Ascending aorta (tissue), 2 donors: ENCODE data around the gene CDV3. TPM values are rescaled to one million over a fixed set of nuclear protein-coding genes. Genes with fewer than 3 reads are reported as not detected.
"Not testable (repeated sequence)": the region's sequence is repeated elsewhere in the genome, so short reads cannot be mapped to it uniquely, and the experiment has no call there.

Experiments used
- DNase-seq, 2 donors: peaks; one replicate each; pipeline ENCODE4 v3.0.0-alpha.2; 2019; ENCODE audit warnings: low spot score in 2 of 2
- H3K27ac ChIP-seq, 2 donors: fragments of 200-600 bp; sonication (generic); one replicate each; pipeline ENCODE4 v1.5.1; 2016 to 2017; ENCODE audit warnings: mild to moderate bottlenecking in 1 of 2
- H3K27me3 ChIP-seq: fragments of 200-600 bp; sonication (generic); one replicate; pipeline ENCODE4 v1.5.1; 2017
- H3K36me3 ChIP-seq, 2 donors: fragments of 200-600 bp; sonication (generic); one replicate each; pipeline ENCODE4 v1.5.1; 2016
- H3K4me1 ChIP-seq, 2 donors: fragments of 200-600 bp; sonication (generic); one replicate each; pipeline ENCODE4 v1.5.1; 2016 to 2017; ENCODE audit warnings: mild to moderate bottlenecking in 1 of 2
- H3K4me3 ChIP-seq, 2 donors: fragments of 200-600 bp; sonication (generic); one replicate each; pipeline ENCODE4 v1.5.1; 2016 to 2017; ENCODE audit warnings: mild to moderate bottlenecking in 1 of 2
- H3K9me3 ChIP-seq, 2 donors: fragments of 200-600 bp; sonication (generic); one replicate each; pipeline ENCODE4 v1.5.1; 2016
- CTCF ChIP-seq, 3 experiments: fragments of 200-600 bp in 2 of 3; fragments of 450-650 bp in 1 of 3; sonication (generic) in 2 of 3; IDR thresholded peaks; one replicate each; pipeline ENCODE4 v1.5.1; 2016 to 2019; ENCODE audit warnings: antibody characterized with exemption in 3 of 3, mild to moderate bottlenecking in 1 of 3, moderate library complexity in 1 of 3
- intact Hi-C: fragments of 100-400 bp; cut with DNase I; formaldehyde crosslinking; loops from one replicate; pipeline ENCODE4 v1.15.1; 2023
- total RNA-seq: library from RNA; depleted of rRNA; stranded (reverse); fragments of >200 nt; gene quantifications from one replicate; pipeline ENCODE4 v1.1.0, GENCODE V29; 2016

The CDV3 gene
- total RNA-seq, 1 donor from 2014 or later = 24.6 TPM

- no peak for DNase-seq
- no peak for TF ChIP-seq CTCF (IDR thresholded peaks at IDR 0.05)
- no peaks in the 10 kb centered on the region for H3K36me3 ChIP-seq
- H3K9me3 ChIP-seq = no peaks in the 10 kb centered on the region
- no peak overlapping the region for H3K27ac ChIP-seq
- peaks cover 0 to 3% of the 10 kb centered on the region in 2 donors for H3K4me1 ChIP-seq
- H3K27me3 ChIP-seq = no peaks in the 10 kb centered on the region
- H3K4me3 ChIP-seq = no peak overlapping the region
- intact Hi-C loops = no loop called here
These were observed 40.5 kb upstream of the CDV3 start for GRCh38 chr3:133532951-133533350.

GRCh38 chr3:133535971-133536881 lies 37.3 kb upstream of the CDV3 start:
- DNase-seq = no peak
- Histone ChIP-seq H3K4me1 (peaks cover 0 to 3% of the 10 kb centered on the region in 2 donors), H3K36me3 (no peaks in the 10 kb centered on the region), H3K9me3 (no peaks in the 10 kb centered on the region), H3K4me3 (no peak overlapping the region), H3K27me3 (no peaks in the 10 kb centered on the region), H3K27ac (peak overlapping the region; percentile 35 to 36)
- intact Hi-C loops = no loop called here
- no peak for TF ChIP-seq CTCF (IDR thresholded peaks at IDR 0.05)

GRCh38 chr3:133537131-133537530 lies 36.4 kb upstream of the CDV3 start:
- H3K27me3 ChIP-seq, H3K4me1 ChIP-seq, H3K27ac ChIP-seq, intact Hi-C loops, DNase-seq, H3K4me3 ChIP-seq, H3K9me3 ChIP-seq, H3K36me3 ChIP-seq: not testable (repeated sequence)

GRCh38 chr3:133538154-133538553 lies 35.3 kb upstream of the CDV3 start:
- Histone ChIP-seq H3K4me1 (peaks cover 0 to 3% of the 10 kb centered on the region in 2 donors), H3K9me3 (no peaks in the 10 kb centered on the region), H3K36me3 (no peaks in the 10 kb centered on the region), H3K27ac (no peak overlapping the region), H3K27me3 (no peaks in the 10 kb centered on the region), H3K4me3 (no peak overlapping the region)
- DNase-seq = peak in 1 of 2 donors; percentile 2
- intact Hi-C loops = no loop called here
- no peak for TF ChIP-seq CTCF (IDR thresholded peaks at IDR 0.05)

GRCh38 chr3:133540896-133541674 lies 32.4 kb upstream of the CDV3 start:
- intact Hi-C loops = no loop called here
- Histone ChIP-seq H3K4me3 (no peak overlapping the region), H3K27me3 (no peaks in the 10 kb centered on the region), H3K27ac (no peak overlapping the region), H3K9me3 (no peaks in the 10 kb centered on the region), H3K4me1 (no peaks in the 10 kb centered on the region), H3K36me3 (no peaks in the 10 kb centered on the region)
- peak in 1 of 2 donors; percentile 47 for DNase-seq
- no peak for TF ChIP-seq CTCF (IDR thresholded peaks at IDR 0.05)

- DNase-seq = peak in 1 of 2 donors; percentile 42
- no peak overlapping the region for H3K27ac ChIP-seq
- H3K4me3 ChIP-seq = no peak overlapping the region
- peaks cover 0 to 2% of the 10 kb centered on the region in 2 donors for H3K4me1 ChIP-seq
- H3K36me3 ChIP-seq = no peaks in the 10 kb centered on the region
- intact Hi-C loops = no loop called here
- no peak for TF ChIP-seq CTCF (IDR thresholded peaks at IDR 0.05)
- no peaks in the 10 kb centered on the region for H3K9me3 ChIP-seq
- no peaks in the 10 kb centered on the region for H3K27me3 ChIP-seq
These were observed 30.6 kb upstream of the CDV3 start for GRCh38 chr3:133542871-133543270.

GRCh38 chr3:133544983-133545382 lies 28.5 kb upstream of the CDV3 start:
- H3K27me3 ChIP-seq, H3K9me3 ChIP-seq, DNase-seq, H3K4me3 ChIP-seq, H3K4me1 ChIP-seq, H3K27ac ChIP-seq, intact Hi-C loops, H3K36me3 ChIP-seq: not testable (repeated sequence)
